Measurements from ENCODE around the gene TMSB4X.
"Not testable (repeated sequence)": the region's sequence is repeated elsewhere in the genome, so short reads cannot be mapped to it uniquely, and the experiment has no call there.

Gene TMSB4X

DNA sequence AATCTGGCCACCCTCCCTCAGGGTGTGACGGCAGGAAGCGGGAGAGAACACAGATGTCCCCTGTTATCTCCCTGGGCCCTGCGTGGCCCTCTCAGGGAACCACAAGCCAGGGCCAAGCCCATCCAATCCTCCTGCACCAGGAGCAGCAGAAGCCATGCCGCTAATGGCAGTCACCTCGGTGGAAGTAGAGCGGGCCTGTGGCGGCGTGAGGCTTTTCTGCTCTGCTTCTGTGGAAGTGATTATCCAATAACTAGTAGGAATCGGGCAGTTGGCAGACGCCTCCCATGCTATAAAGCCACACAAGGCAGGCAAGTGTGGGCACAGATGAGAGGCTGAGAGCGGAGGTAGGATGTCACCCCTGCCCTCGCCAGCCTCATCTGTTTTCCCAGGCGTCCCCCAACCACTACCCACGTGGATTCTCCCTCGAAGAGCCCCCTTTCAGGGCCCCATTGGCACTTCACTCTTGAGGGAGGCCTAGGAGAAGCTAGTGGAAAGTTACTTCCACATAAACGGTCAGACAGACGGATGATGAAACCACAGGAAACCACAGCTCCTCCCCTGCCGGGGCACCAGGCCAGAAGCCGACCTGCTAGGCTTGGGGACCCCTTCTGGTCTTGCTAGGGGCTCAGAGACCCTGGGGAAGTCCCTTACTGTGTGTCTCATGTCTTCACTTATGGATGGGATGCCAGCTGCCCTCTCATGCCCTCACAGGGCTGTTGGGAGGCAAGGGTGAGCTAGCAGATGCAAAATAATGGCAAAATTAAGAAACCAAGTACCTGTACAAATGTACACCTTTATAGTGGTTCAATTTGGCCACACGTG lies 18.8 kb upstream of the TMSB4X start:
- no peak for DNase-seq

DNA sequence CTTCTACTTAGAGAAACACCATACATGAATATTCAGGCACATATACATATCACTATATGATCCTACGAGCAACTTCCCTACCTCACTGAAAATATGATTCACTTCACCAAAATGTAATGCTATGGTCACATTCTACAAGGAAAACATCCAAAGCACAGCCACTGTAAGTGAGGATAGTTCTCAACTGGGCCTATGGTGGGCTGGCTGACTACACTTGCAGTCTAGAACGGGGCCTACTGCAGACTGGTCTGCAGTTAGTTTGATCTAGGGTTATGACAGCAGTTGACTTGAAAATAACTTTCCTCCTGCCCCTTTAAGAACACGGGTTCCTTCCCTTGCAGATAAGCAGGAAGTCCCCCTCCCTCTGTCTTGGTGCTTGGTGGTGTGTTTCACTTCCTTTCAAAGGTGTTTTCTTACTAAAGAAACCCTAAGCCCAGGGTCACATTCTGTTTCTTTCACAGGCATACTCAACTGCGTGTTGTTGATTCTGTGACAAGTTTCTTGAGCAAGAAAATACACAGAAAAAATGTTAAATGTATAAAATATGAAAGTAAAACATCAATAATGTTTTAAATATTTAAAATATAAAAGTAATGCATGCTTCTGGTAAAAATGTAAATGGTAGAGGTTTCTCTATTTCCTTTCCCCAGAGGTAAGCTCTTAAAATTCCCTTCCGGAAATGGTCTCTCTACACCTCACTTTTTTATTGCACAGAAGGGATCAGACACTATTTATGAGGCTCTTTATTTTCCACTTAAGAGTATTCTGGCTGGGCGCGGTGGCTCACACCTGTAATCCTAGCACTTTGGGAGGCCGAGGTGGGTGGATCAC lies 18.0 kb upstream of the TMSB4X start:
- DNase-seq: no peak

GRCh38 chrX:12958059-12958458 lies 16.9 kb upstream of the TMSB4X start:
- no peak for DNase-seq

DNA sequence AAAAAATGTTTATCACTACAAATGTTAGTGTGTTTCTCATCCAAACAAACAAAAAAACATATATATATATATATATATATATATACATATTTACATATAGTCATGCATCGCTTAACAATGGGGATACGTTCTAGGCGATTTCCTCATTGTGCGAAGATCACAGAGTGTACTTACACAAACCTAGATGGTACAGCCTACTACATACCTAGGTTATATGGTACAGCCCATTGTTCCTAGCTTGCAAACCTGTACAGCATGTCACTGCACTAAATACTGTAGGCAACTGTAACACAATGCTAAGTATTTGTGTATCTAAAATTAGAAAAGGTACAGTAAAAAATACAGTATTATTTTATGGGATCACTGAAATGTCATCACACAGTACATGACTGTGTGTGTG lies 16.4 kb upstream of the TMSB4X start:
- DNase-seq: no peak

DNA sequence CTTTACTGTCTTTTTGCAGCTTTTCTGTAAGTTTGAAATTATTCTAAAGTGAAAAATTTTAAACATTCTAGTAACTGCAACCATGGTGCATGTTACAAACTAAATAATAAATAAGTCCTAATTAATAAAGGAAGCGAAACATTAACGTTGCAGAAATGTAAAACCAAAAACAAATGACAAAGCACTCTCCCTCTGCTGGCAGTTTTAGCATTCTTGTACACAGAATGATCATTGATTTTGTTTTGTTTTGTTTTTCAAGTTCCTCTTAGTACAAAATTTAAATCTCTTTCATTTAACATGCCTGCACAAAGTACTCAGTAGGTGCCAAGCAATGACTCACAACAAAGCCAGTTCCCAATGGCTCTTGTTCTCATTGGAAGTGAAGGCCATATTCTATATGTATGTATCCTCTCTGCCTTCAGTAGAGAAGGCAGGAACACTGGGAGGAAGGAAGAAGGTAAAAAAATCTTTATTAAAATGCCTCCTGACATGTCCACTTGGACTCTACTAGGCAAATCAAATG lies 13.7 kb upstream of the TMSB4X start:
- no peak for DNase-seq

GRCh38 chrX:12962041-12962504 lies 12.8 kb upstream of the TMSB4X start:
- no peak for DNase-seq

- not testable (repeated sequence) for DNase-seq
Measured at GRCh38 chrX:12963210-12963850, 11.6 kb upstream of the TMSB4X start.

DNA sequence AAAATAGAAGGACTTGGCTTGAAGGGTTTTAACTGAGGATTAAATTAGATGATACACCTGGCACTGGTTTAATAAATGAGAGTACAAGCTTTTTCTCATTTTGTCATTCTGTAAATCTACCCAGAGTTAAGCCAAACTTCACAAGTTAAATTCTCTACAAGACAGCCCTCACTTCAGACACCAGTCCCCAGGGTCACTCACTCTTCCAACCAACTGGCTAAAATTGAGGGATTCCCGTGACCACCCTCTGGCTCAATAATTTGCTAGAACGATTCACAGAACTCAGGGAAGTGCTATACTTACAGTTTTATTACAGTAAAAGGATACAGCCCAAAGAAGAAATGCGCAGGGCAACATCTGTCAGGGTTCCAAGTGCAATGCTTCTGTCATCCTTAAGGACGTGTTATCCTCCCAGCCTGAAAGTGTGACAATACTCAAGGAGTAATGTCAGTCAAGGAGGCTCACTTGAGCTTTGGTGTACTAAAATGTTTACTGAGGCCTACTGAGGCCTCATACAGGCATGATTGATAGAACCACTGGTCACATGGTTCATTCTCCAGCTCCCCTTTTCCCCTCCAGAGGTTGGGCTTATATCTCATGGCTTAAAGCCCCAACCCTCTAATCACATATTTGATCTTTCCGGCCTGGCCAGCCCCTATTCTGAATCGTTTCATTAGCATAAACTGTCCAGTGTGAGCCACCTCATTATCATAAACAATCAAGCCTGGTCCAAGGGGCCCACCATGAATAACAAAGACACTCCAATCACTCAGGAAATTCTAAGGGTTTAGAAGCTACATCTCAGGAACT lies 9.6 kb upstream of the TMSB4X start:
- DNase-seq: no peak

- DNase-seq: no peak
Measured at GRCh38 chrX:12966151-12966550, 8.8 kb upstream of the TMSB4X start.

- no peak for DNase-seq
Measured at GRCh38 chrX:12967711-12968465, 7.0 kb upstream of the TMSB4X start.

- no peak for DNase-seq
Measured at GRCh38 chrX:12970691-12971202, 4.2 kb upstream of the TMSB4X start.

DNA sequence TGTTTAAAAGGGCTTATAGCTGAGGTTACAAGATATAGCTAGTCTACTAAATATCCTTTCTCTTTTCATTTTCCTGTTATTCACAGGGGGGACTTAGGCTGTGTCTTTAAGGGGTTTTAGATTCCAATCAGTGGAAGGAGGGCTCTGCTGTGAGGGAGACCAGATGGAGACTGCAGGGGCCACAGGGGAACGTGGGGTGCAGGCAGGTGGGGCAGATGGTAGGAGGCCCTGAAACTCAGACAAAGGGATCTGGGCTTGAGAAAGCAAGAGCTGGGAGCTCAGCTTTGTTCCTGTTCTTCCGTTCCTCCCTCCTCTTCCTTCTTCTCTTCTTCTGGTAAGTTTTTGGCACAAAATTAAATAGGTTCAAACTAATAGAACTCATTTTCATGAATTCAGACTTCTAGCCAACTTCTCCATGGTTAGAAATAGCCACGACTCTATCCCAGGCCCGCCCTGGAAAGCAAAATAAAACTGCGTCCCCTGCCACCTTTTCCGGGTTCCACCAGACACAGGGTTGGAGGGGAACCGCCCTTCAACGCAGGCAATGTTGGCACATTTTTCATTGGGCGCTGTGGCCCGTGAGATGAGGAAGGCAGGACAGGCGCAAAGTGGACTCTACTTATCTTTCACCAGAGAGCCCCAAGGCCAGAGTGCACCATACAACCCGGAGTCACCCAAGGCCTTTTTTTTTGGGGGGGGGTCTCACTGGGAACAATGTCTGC lies 3.5 kb upstream of the TMSB4X start:
- DNase-seq: no peak

- no peak for DNase-seq
Measured at GRCh38 chrX:12972243-12972642, 2.7 kb upstream of the TMSB4X start.

DNA sequence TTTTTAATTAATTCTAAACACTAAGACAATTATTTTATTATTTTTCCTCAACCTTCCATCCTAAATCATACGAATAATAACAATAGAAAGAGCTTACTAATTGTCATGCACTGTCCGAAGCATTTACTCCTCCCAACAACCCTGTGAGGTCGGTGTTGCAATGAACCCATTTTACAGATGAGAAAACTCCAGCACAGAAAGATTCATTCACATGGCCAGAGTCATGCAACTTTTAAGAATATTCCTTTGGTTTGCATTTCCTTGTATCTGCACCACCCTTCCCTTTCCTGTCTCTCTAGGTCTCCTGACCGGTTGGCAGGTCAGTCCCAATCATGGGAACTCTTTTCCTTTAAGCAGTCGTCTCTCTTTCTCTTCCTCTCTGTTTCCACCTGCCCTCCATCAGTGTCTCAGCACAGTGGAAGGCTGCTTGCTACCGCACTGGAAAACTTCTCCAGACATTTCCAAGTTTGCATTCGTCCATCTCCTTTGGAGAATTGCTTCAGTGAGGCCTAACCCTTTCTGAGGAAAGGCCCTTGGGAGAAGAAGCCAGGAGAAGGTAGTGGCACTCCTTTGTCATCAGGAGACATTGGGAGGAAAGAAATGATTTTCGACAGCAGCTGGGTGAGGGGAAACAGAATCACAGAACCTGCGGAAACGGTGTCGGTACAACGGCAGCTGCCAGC lies 1.9 kb upstream of the TMSB4X start:
- no peak for DNase-seq

DNA sequence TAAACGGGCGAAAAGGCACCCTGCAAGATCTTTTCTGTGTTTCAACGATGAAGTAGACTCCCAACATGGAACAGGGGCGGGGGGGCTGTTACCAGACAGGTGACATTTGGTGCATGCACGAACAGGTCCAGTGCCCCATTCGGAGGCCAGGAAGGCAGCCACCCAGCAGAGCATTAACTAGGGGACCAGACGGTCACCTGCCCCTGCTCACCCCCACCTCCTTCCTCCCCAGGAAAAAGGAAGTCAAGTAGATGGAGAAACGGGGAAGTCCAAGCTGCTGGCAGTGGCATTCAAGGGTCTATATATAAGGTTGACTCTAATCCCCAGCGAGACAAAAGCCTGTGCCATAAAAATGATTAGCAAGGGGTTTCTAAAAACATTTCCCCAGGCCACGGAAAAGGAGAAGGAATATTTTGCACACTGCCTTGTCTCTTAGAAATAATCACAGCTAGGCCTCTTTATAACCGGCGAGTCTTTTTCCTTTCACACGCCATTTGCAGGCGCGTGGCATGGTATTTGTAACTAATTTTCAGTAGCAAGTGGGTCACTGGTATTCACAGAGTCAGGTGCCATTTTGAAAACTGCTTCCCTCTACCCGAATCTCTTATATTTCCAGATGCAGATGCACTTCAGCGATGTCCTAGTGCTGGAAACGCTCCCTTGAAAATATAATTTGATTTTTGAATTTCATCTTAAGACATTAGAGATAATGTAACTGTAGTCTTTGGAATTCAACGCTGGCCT lies 1.2 kb upstream of the TMSB4X start:
- DNase-seq: no peak

DNA sequence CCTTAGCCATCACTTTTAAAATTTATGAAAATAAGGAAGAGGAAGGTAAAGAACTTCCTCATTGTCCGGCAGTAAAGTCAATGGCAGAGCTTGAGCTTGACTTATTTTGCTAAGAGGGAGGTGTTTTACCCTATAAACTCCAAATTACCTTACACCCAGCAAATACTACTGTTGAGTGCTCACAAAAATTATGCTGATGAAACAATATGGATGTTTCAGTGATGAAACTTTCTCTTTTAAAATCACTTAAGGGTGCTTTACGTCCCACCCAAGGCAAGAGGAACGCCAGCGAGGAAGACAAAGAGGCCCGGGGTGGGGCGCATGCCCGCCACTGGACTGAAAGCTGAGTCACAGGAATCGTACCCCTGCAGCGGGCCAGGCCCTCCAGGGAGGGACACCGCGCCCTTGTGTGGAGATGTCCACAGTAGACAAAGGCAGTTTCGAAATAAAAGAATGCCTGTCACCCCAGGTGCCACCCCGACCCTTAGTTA lies 560 bp upstream of the TMSB4X start:
- no peak for DNase-seq

DNA sequence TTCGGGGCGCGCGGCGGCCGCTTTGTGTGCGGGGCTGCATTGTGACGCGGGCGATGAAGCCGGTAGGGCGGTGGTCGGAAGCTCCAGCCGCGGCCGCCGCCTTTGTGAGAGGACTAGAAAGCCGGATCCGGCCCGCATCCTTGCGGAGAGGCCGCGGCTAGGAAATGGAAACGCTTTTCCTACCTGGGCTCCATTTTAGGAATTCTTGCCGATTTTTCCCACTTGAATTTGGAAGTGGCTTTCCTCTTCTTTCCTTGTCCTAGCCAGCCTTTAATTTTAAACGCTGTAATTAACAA lies 708 bp downstream of the TMSB4X start:
- DNase-seq: no peak

- no peak for DNase-seq
Measured at GRCh38 chrX:12975991-12976558, 1.2 kb downstream of the TMSB4X start.
